HepG2 (cell line): ENCODE data around the gene NAALAD2. TPM values are rescaled to one million over a fixed set of nuclear protein-coding genes. Genes with fewer than 3 reads are reported as not detected.

Experiments used
- ATF7-NPFF ChIP-seq: sonication (generic); formaldehyde crosslinking; IDR thresholded peaks from 2 replicates; pipeline ENCODE4 v1.8.1; 2023; ENCODE audit warnings: mild to moderate bottlenecking, low read depth, missing genetic modification reagents, moderate library complexity
- FOXO4 ChIP-seq: sonication (generic); formaldehyde crosslinking; conservative IDR thresholded peaks from 2 replicates; pipeline ENCODE4 v1.8.1; 2023; ENCODE audit warnings: missing genetic modification reagents
- GATA4 ChIP-seq: sonication (generic); IDR thresholded peaks from 2 replicates; pipeline ENCODE4 v1.6.1; 2016; ENCODE audit warnings: antibody characterized with exemption, low read depth, borderline replicate concordance
- GATAD1 ChIP-seq: IDR thresholded peaks from 2 replicates; pipeline ENCODE4 v1.6.1; 2016; ENCODE audit warnings: missing genetic modification reagents, missing compliant biosample characterization
- HDAC6 ChIP-seq: fragments of 200-600 bp; sonication (generic); IDR thresholded peaks from 2 replicates; pipeline ENCODE4 v1.7.0; 2017; ENCODE audit warnings: mild to moderate bottlenecking, antibody characterized with exemption, low read length, low read depth
- HES4 ChIP-seq: sonication (generic); formaldehyde crosslinking; IDR thresholded peaks from 2 replicates; pipeline ENCODE4 v1.9.0; 2021; ENCODE audit warnings: mild to moderate bottlenecking, missing genetic modification reagents, borderline replicate concordance
- MXD4 ChIP-seq: IDR thresholded peaks from 2 replicates; pipeline ENCODE4 v1.6.1; 2016; ENCODE audit warnings: mild to moderate bottlenecking, missing biosample characterization, missing genetic modification reagents
- SUZ12 ChIP-seq: fragments of 150-350 bp; IDR thresholded peaks from 2 replicates; pipeline ENCODE4 v1.6.1; 2014; ENCODE audit warnings: low read depth, low read length
- THAP7 ChIP-seq: sonication (generic); formaldehyde crosslinking; IDR thresholded peaks from 2 replicates; pipeline ENCODE4 v1.8.1; 2023; ENCODE audit warnings: mild to moderate bottlenecking, missing genetic modification reagents
- ZFP36 ChIP-seq: fragments of 150-350 bp; IDR thresholded peaks from 2 replicates; pipeline ENCODE4 v1.6.1; 2018; ENCODE audit warnings: borderline replicate concordance, low read length, low read depth; ENCODE audit not compliant: partially characterized antibody
- ZFP90 ChIP-seq: sonication (generic); formaldehyde crosslinking; IDR thresholded peaks from 2 replicates; pipeline ENCODE4 v1.8.0; 2022; ENCODE audit warnings: missing genetic modification reagents, mild to moderate bottlenecking, inconsistent platforms, borderline replicate concordance
- ZMYM3 ChIP-seq: sonication (generic); formaldehyde crosslinking; IDR thresholded peaks from 2 replicates; pipeline ENCODE4 v1.5.1; 2020; ENCODE audit warnings: mild to moderate bottlenecking, missing genetic modification reagents
- ZNF10 ChIP-seq: sonication (generic); formaldehyde crosslinking; IDR thresholded peaks from 2 replicates; pipeline ENCODE4 v1.4.0; 2020; ENCODE audit warnings: mild to moderate bottlenecking, low read depth, missing genetic modification reagents, borderline replicate concordance
- ZNF3 ChIP-seq: IDR thresholded peaks from 2 replicates; pipeline ENCODE4 v1.7.0; 2017; ENCODE audit warnings: inconsistent platforms
- ZNF326 ChIP-seq: sonication (generic); formaldehyde crosslinking; IDR thresholded peaks from 2 replicates; pipeline ENCODE4 v1.4.0; 2020; ENCODE audit warnings: missing genetic modification reagents, borderline replicate concordance
- ZNF484 ChIP-seq: sonication (generic); formaldehyde crosslinking; IDR thresholded peaks from 2 replicates; pipeline ENCODE4 v1.5.1; 2020; ENCODE audit warnings: mild to moderate bottlenecking, low read depth, missing genetic modification reagents, borderline replicate concordance
- ZNF747 ChIP-seq: sonication (generic); formaldehyde crosslinking; IDR thresholded peaks from 2 replicates; pipeline ENCODE4 v1.8.1; 2023; ENCODE audit warnings: missing genetic modification reagents, mild to moderate bottlenecking, borderline replicate concordance
- ZSCAN31 ChIP-seq: sonication (generic); formaldehyde crosslinking; IDR thresholded peaks from 2 replicates; pipeline ENCODE4 v1.5.0; 2020; ENCODE audit warnings: low read depth, mild to moderate bottlenecking, missing genetic modification reagents
- ZXDC ChIP-seq: sonication (generic); formaldehyde crosslinking; IDR thresholded peaks from 2 replicates; pipeline ENCODE4 v1.5.0; 2020; ENCODE audit warnings: mild to moderate bottlenecking, missing genetic modification reagents
- polyA plus RNA-seq, 8 experiments: library from polyadenylated mRNA; depleted of rRNA in 3 of 8; stranded (reverse) in 7 of 8; unstranded in 1 of 8; fragments of >200 nt; fragmentation: Illumina TruSeq in 4 of 8; extraction: Trizol in 4 of 8; gene quantifications; 2 replicates each; pipeline versions ENCODE4 v1.2.1 to v1.2.3, GENCODE V29; 2011 to 2016; ENCODE audit warnings: low read depth in 4 of 8, missing spikeins in 1 of 8, mixed read lengths in 1 of 8; ENCODE audit not compliant: insufficient read depth in 1 of 8
- total RNA-seq, 5 experiments: library from RNA; depleted of rRNA; stranded (reverse); fragments of >200 nt; fragmentation: Illumina TruSeq; extraction: Trizol; gene quantifications; 2 replicates each; pipeline ENCODE4 v1.2.3, GENCODE V29; 2016; ENCODE audit warnings: low read depth in 1 of 5
- TF ChIP-seq, protein P1 (sequence below): sonication (generic); formaldehyde crosslinking; conservative IDR thresholded peaks from 2 replicates; pipeline ENCODE4 v1.8.0; 2022; ENCODE audit warnings: missing genetic modification reagents
- TF ChIP-seq, protein P2 (sequence below): sonication (generic); formaldehyde crosslinking; IDR thresholded peaks from 2 replicates; pipeline ENCODE4 v1.8.0; 2022; ENCODE audit warnings: mild to moderate bottlenecking, missing genetic modification reagents, borderline replicate concordance

NAALAD2 gene
- total and polyA plus RNA-seq, 2 of the 13 experiments (the other 11 are each of a cell fraction or from before 2014, with no cell fraction given) = 8.0 to 8.9 TPM

DNA sequence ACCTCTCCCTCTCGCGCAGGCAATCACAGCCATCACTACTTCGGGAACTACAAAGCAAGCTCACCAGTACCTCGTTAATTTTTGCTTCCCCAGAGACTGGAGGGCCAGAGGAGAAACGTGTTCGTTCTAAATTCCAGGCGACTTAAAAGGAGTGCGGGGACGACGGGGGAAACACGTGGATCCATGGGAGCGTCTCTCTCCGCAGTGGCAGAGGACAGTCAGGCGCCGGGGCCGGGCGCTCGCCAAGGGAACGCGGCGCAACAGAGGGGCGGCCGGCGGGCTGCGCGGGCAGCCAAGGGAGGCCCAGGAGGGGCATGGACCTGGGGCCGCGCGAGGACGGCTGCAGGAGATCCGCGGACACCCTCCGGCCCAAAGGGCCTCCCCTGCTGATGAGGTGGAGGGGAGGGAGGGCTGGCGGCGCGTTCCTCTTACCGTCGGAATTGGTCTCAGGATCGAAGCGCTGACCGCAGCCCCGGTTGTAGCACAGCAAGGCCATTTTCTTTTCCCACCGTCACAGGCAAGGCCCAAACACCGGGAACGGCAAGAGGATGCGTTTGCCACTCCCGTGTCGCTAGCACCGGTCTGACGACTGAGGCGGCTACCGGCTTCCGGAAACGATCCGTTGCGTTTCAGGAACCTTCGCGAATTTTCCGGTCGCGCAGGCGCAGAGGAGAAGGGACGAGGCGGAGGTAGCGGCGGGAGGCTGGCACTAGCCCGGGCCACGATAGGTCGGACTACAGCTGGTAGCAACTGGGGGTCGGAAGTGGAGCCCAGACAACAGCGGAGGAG lies 88.2 kb downstream of the NAALAD2 start, which contains the start of gene CHORDC1 (continued):
- TF ChIP-seq ZMYM3 (no peak), ZNF326 (CRISPR knock-in tag) (no peak), THAP7 (CRISPR knock-in tag) (no peak), HDAC6 (no peak), MXD4 (CRISPR knock-in tag) (0 out of 2 replicates have a peak, but pooled peaks have one; percentile 41), ZXDC (CRISPR knock-in tag) (no peak), FOXO4 (CRISPR knock-in tag) (no peak), ZNF484 (CRISPR knock-in tag) (0 out of 2 replicates have a peak, but pooled peaks have one; percentile 43), SUZ12 (no peak), GATAD1 (CRISPR knock-in tag) (peak; percentile 84), ZFP36 (no peak), ZNF10 (CRISPR knock-in tag) (no peak), ZNF747 (CRISPR knock-in tag) (no peak), ZSCAN31 (CRISPR knock-in tag) (no peak), ATF7-NPFF (peak; percentile 94), HES4 (no peak; the same call in 1 of the 2 replicates), ZFP90 (CRISPR knock-in tag) (no peak), ZNF3 (CRISPR knock-in tag) (no peak), GATA4 (no peak)
- TF ChIP-seq, protein P1, sequence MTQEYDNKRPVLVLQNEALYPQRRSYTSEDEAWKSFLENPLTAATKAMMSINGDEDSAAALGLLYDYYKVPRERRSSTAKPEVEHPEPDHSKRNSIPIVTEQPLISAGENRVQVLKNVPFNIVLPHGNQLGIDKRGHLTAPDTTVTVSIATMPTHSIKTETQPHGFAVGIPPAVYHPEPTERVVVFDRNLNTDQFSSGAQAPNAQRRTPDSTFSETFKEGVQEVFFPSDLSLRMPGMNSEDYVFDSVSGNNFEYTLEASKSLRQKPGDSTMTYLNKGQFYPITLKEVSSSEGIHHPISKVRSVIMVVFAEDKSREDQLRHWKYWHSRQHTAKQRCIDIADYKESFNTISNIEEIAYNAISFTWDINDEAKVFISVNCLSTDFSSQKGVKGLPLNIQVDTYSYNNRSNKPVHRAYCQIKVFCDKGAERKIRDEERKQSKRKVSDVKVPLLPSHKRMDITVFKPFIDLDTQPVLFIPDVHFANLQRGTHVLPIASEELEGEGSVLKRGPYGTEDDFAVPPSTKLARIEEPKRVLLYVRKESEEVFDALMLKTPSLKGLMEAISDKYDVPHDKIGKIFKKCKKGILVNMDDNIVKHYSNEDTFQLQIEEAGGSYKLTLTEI (CRISPR knock-in tag) = no peak
- TF ChIP-seq, protein P2, sequence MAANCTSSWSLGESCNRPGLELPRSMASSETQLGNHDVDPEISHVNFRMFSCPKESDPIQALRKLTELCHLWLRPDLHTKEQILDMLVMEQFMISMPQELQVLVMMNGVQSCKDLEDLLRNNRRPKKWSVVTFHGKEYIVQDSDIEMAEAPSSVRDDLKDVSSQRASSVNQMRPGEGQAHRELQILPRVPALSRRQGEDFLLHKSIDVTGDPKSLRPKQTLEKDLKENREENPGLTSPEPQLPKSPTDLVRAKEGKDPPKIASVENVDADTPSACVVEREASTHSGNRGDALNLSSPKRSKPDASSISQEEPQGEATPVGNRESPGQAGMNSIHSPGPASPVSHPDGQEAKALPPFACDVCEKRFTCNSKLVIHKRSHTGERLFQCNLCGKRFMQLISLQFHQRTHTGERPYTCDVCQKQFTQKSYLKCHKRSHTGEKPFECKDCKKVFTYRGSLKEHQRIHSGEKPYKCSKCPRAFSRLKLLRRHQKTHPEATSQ (CRISPR knock-in tag) = 0 out of 2 replicates have a peak, but pooled peaks have one; percentile 71
